Neural progenitor cell (in vitro differentiated cells): Measurements from ENCODE around the gene CASP10. TPM values are rescaled to one million over a fixed set of nuclear protein-coding genes. Genes with fewer than 3 reads are reported as not detected.

ENCODE experiments used
- DNase-seq: peaks from one replicate; pipeline ENCODE4 v3.0.0-alpha.2; 2016; ENCODE audit warnings: low spot score
- H2AFZ ChIP-seq: fragments of 200-600 bp; sonication (generic); replicated peaks from 2 replicates; pipeline ENCODE4 v1.6.1; 2016; ENCODE audit warnings: antibody characterized with exemption
- H3F3A ChIP-seq: fragments of 200-600 bp; sonication (generic); 2 replicates; pipeline ENCODE4 v1.6.1; 2016; ENCODE audit warnings: antibody characterized with exemption, low read depth
- H3K27ac ChIP-seq: fragments of 200-600 bp; sonication (generic); 2 replicates; pipeline ENCODE4 v1.5.1; 2016; ENCODE audit warnings: mild to moderate bottlenecking
- H3K27me3 ChIP-seq: fragments of 200-600 bp; sonication (generic); 2 replicates; pipeline ENCODE4 v1.6.1; 2016; ENCODE audit warnings: mild to moderate bottlenecking, moderate library complexity
- H3K36me3 ChIP-seq: fragments of 200-600 bp; sonication (generic); 2 replicates; pipeline ENCODE4 v1.5.1; 2016
- H3K4me1 ChIP-seq: fragments of 200-600 bp; sonication (generic); 2 replicates; pipeline ENCODE4 v1.6.1; 2016; ENCODE audit warnings: mixed run types
- H3K4me2 ChIP-seq: fragments of 200-600 bp; sonication (generic); 2 replicates; pipeline ENCODE4 v1.6.1; 2016
- H3K4me3 ChIP-seq: fragments of 200-600 bp; sonication (generic); 2 replicates; pipeline ENCODE4 v1.5.1; 2016
- H3K79me2 ChIP-seq: fragments of 200-600 bp; sonication (generic); 2 replicates; pipeline ENCODE4 v1.6.1; 2016; ENCODE audit warnings: low read depth
- H3K9ac ChIP-seq: fragments of 200-600 bp; sonication (generic); 2 replicates; pipeline ENCODE4 v1.6.1; 2016
- H3K9me3 ChIP-seq: fragments of 200-600 bp; sonication (generic); 2 replicates; pipeline ENCODE4 v1.5.1; 2016; ENCODE audit warnings: low read depth
- H4K20me1 ChIP-seq: fragments of 200-600 bp; sonication (generic); 2 replicates; pipeline ENCODE4 v1.6.1; 2016; ENCODE audit warnings: low read depth
- H3K27ac Mint-ChIP-seq: 3 replicates; pipeline ENCODE4 v1.8.0; 2021; ENCODE audit warnings: mixed read lengths
- H3K27me3 Mint-ChIP-seq: 2 replicates; pipeline ENCODE4 v1.8.0; 2022; ENCODE audit warnings: low read depth, mild to moderate bottlenecking, inconsistent platforms, moderate library complexity, mixed read lengths; ENCODE audit not compliant: insufficient read depth
- H3K36me3 Mint-ChIP-seq: 3 replicates; pipeline ENCODE4 v1.8.0; 2021; ENCODE audit warnings: mixed read lengths
- H3K4me1 Mint-ChIP-seq: 3 replicates; pipeline ENCODE4 v1.8.0; 2021; ENCODE audit warnings: mixed read lengths
- H3K4me3 Mint-ChIP-seq: 3 replicates; pipeline ENCODE4 v1.8.0; 2021; ENCODE audit warnings: mild to moderate bottlenecking, moderate library complexity, mixed read lengths
- H3K9me3 Mint-ChIP-seq: 3 replicates; pipeline ENCODE4 v1.8.0; 2020; ENCODE audit warnings: mixed read lengths
- EZH2 ChIP-seq: fragments of 200-600 bp; sonication (generic); IDR thresholded peaks from 2 replicates; pipeline ENCODE4 v1.6.1; 2017; ENCODE audit warnings: antibody characterized with exemption, mild to moderate bottlenecking, moderate library complexity
- EZH2phosphoT487 ChIP-seq: fragments of 200-600 bp; sonication (generic); IDR thresholded peaks from 2 replicates; pipeline ENCODE4 v1.6.1; 2017; ENCODE audit warnings: antibody characterized with exemption
- total RNA-seq: library from RNA; depleted of rRNA; stranded (reverse); fragments of >200 nt; gene quantifications from 2 replicates; pipeline ENCODE4 v1.2.3, GENCODE V29; 2015; ENCODE audit warnings: low replicate concordance
- TF ChIP-seq, protein P1 (sequence below): fragments of 200-600 bp; sonication (generic); IDR thresholded peaks from 2 replicates; pipeline ENCODE4 v1.5.1; 2017; ENCODE audit warnings: antibody characterized with exemption, mild to moderate bottlenecking

The CASP10 gene
- total RNA-seq, 1 donor from 2014 or later: 2.2 TPM

DNA sequence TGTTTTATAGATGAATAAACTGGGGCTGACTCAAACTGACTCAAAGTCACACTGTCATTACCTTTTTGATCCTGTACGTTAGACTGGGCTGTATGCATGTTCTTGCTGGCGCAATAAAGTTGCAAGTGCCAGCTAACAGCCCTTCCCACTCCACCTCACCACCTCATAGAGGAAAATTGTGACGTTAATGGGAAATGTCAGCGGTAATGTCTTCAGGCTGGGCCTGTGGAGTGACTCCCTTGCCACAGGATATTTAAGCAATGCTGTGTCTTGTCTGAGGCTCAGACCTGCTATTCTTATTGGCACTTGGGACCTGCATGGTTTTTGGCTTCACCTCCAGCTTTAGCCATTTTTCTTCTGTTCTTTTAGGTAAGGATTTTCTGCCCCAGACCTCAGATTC, 25.2 kb upstream of the CASP10 start:
- Mint-ChIP-seq H3K36me3 (no peaks in the 10 kb centered on the region), H3K4me3 (no peak overlapping the region)
- no peaks in the 10 kb centered on the region for H3K79me2 ChIP-seq

DNA sequence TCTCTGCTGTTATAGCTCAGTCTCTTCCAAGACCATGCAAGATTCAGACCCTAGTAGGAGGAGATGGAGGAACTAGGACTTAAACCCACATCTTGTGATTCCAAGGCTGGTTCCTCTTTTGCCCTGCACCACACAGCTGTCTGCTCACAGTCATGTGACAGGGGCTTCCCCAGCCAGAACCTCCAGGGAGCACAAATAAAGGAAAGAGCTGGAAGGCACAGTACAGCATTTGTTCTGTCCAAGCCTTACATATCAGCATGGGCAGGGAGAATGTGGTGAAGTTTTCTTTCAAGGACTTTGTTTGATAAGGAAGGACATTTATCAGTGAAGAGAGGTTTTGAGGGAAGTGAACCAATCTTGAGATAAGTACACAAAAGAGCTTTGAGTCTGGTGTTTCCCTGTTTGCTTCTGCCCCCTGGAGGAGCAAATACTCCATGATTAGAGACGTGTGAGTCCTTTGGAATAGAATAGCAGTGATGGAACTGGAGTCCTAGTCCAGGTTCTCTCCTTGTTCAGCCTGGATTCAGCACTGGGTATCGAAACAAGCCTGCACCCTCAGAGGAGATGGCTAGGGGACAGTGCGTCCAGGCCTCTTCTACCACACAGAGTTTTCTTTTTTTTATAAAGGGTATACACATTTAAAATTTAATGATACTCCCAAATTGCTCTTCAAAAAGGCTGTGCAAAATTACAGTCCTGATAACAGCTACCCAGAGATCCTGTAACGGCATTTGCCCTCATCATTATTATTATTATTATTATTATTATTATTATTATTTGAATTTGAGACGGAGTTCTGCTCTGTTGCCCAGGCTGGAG, 24.6 kb upstream of the CASP10 start:
- Histone ChIP-seq H3K9ac (no peak overlapping the region), H4K20me1 (no peaks in the 10 kb centered on the region), H3K27ac (no peak overlapping the region), H3K79me2 (no peaks in the 10 kb centered on the region), H3K9me3 (no peaks in the 10 kb centered on the region), H3K4me3 (no peak overlapping the region), H3K4me1 (peaks cover 6% of the 10 kb centered on the region), H3F3A (no peaks in the 10 kb centered on the region), H3K4me2 (no peak overlapping the region), H3K36me3 (no peaks in the 10 kb centered on the region), H3K27me3 (no peaks in the 10 kb centered on the region), H2AFZ (peak overlapping the region; percentile 99)
- Mint-ChIP-seq H3K27me3 (peaks cover 5% of the 10 kb centered on the region), H3K4me1 (peaks cover 8% of the 10 kb centered on the region), H3K27ac (peak overlapping the region; percentile 92), H3K9me3 (no peaks in the 10 kb centered on the region), H3K4me3 (no peak overlapping the region), H3K36me3 (no peaks in the 10 kb centered on the region)
- TF ChIP-seq EZH2 (no peak), EZH2phosphoT487 (no peak)
- TF ChIP-seq, protein P1, sequence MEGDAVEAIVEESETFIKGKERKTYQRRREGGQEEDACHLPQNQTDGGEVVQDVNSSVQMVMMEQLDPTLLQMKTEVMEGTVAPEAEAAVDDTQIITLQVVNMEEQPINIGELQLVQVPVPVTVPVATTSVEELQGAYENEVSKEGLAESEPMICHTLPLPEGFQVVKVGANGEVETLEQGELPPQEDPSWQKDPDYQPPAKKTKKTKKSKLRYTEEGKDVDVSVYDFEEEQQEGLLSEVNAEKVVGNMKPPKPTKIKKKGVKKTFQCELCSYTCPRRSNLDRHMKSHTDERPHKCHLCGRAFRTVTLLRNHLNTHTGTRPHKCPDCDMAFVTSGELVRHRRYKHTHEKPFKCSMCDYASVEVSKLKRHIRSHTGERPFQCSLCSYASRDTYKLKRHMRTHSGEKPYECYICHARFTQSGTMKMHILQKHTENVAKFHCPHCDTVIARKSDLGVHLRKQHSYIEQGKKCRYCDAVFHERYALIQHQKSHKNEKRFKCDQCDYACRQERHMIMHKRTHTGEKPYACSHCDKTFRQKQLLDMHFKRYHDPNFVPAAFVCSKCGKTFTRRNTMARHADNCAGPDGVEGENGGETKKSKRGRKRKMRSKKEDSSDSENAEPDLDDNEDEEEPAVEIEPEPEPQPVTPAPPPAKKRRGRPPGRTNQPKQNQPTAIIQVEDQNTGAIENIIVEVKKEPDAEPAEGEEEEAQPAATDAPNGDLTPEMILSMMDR: peak; percentile 76
- DNase-seq: peak; percentile 79

More for the DNA sequence above, 25.2 kb upstream of the CASP10 start:
- no peaks in the 10 kb centered on the region for H3K9me3 ChIP-seq
- no peaks in the 10 kb centered on the region for H3K36me3 ChIP-seq
- peak overlapping the region; percentile 92 for H3K27ac Mint-ChIP-seq
- peak overlapping the region; percentile 99 for H2AFZ ChIP-seq
- H3F3A ChIP-seq: no peaks in the 10 kb centered on the region
- H3K4me1 ChIP-seq: peaks cover 6% of the 10 kb centered on the region
- peaks cover 8% of the 10 kb centered on the region for H3K4me1 Mint-ChIP-seq
- H3K27ac ChIP-seq: no peak overlapping the region
- no peak overlapping the region for H3K9ac ChIP-seq
- no peaks in the 10 kb centered on the region for H4K20me1 ChIP-seq
- H3K4me2 ChIP-seq: no peak overlapping the region
- TF ChIP-seq EZH2phosphoT487 (no peak), EZH2 (no peak)
- TF ChIP-seq, protein P1: no peak
- peaks cover 5% of the 10 kb centered on the region for H3K27me3 Mint-ChIP-seq
- DNase-seq: no peak
- no peaks in the 10 kb centered on the region for H3K9me3 Mint-ChIP-seq
- no peak overlapping the region for H3K4me3 ChIP-seq
- H3K27me3 ChIP-seq: no peaks in the 10 kb centered on the region

DNA sequence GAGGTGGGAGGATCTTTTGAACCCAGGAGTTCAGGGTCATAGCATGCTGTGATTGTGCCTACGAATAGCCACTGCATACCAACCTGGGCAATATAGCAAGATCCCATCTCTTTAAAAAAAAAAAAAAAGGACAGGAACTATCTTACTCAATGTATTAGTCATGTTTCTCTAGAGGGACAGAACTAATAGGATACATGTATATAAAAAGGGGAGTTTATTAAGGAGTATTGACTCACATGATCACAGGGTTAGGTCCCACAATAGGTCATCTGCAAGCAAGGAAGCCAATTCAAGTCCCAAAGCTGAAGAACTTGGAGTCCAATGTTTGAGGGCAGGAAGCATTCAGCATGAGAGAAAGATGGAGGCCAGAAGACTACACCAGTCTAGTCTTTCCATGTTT, 18.8 kb upstream of the CASP10 start:
- no peak for DNase-seq
- H3K27ac Mint-ChIP-seq: no peak overlapping the region
- H3K9me3 Mint-ChIP-seq: peaks cover 3% of the 10 kb centered on the region
- no peaks in the 10 kb centered on the region for H3K27me3 ChIP-seq
- no peaks in the 10 kb centered on the region for H3K9me3 ChIP-seq
- no peaks in the 10 kb centered on the region for H3F3A ChIP-seq
- no peak overlapping the region for H3K27ac ChIP-seq
- H3K36me3 Mint-ChIP-seq: no peaks in the 10 kb centered on the region
- H3K4me1 ChIP-seq: no peaks in the 10 kb centered on the region
- no peak overlapping the region for H3K9ac ChIP-seq
- no peaks in the 10 kb centered on the region for H4K20me1 ChIP-seq
- no peaks in the 10 kb centered on the region for H3K79me2 ChIP-seq
- TF ChIP-seq, protein P1: no peak
- no peak for TF ChIP-seq EZH2
- no peak for TF ChIP-seq EZH2phosphoT487
- peaks cover 2% of the 10 kb centered on the region for H3K27me3 Mint-ChIP-seq
- H2AFZ ChIP-seq: no peak overlapping the region
- no peaks in the 10 kb centered on the region for H3K36me3 ChIP-seq
- no peak overlapping the region for H3K4me3 Mint-ChIP-seq
- H3K4me2 ChIP-seq: no peak overlapping the region
- H3K4me3 ChIP-seq: no peak overlapping the region
- H3K4me1 Mint-ChIP-seq: no peaks in the 10 kb centered on the region
